GM18867 (cell line): ENCODE measurements around the gene THYN1.

ENCODE experiments used
- ATAC-seq: cut with Tn5 transposase; IDR thresholded peaks from one replicate; pipeline ENCODE4 v1.9.1; 2021; ENCODE audit warnings: mild to moderate bottlenecking, moderate library complexity; ENCODE audit not compliant: unreplicated experiment

THYN1 gene

GRCh38 chr11:134226806-134227325 is 26.3 kb downstream of the THYN1 start:
- no peak for ATAC-seq

DNA sequence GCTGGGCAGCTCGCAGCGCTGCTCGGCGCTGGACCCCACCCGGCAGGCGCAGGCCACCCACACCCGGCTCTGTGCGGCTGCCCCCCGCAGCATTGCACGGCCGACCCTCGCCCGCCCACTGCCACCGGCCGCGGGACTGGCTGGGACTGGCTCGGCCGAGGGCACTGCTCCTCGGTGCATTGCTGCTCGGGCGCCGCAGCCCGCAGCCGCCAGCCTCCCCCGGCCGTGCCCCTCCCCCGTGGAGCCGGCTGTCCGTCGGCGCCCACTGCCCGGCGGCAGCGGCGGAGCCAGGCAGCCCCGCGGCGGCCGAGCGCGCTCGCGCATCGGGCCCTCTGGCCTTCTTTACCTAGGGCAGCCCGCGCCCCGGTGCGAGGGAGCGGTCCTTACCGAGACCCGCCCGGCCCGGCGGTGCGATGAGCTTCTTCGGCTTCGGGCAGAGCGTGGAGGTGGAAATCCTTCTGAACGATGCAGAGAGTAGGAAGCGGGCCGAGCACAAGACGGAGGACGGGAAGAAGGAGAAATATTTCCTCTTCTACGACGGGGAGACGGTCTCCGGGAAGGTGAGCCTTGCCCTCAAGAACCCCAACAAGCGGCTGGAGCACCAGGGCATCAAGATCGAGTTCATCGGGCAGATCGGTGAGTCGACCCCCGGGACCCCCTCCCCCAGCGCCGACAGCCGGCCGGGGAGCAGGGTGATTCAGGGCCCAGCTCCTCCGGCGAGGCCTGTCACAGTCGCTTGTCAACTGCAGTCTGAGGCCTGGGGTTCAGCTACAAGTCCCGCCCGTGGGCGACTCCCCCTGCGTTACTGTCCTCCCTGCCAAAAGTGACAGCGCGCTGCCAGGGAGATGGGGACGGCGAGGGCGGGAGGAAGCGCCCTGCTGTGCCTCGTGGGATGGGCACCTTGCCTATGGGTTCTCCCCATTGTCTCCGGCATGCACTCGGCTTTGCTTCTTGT is 28.2 kb downstream of the THYN1 start:
- peak; percentile 25 for ATAC-seq

- peak; percentile 79 for ATAC-seq
Observed at GRCh38 chr11:134223836-134224709, 29.1 kb downstream of the THYN1 start, which contains the start of the genes NCAPD3 and VPS26B. NCAPD3 (minus strand) TSS chr11:134223967; CDS start chr11:134223926, 41 bp downstream. VPS26B (plus strand) TSS chr11:134224671; CDS start chr11:134225123, 452 bp downstream.

DNA sequence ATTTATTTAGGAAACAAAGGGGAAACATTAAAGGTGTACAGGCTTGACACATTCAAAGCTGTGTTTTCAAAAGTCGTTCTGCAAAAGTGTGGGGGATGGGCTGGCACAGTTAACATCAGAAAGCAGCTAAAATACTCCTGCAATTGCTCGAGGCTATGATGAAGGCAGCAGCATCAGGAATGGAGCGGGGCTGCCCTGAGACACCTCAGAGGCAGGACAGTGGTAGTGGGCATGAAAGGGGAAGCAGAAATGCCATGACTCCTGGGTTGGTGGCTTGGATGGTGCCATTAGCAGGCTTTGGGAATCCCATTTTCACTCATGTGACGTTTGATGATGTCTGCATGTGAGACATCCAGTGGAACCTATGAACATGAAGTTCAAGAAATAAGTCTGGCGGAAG is 30.0 kb downstream of the THYN1 start:
- ATAC-seq, result no peak

DNA sequence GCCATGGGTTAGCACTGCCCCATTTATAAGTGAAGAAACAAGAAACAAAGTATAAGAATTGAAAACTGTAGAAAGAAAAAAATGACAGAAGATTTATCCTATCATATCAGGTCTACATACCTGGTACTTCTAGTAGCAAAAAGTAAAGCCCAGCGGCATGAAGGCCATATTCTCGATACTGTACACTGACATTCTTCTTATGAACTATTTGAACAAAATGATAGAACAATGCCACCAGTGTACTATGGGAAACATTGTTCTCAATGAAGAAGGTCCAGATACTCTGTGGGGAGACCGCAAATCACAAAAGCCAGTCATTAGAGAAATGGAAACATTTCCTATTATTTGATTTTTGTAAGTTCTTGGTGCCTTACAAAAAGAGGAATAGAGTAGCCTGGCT is 36.3 kb downstream of the THYN1 start:
- ATAC-seq, result no peak

DNA sequence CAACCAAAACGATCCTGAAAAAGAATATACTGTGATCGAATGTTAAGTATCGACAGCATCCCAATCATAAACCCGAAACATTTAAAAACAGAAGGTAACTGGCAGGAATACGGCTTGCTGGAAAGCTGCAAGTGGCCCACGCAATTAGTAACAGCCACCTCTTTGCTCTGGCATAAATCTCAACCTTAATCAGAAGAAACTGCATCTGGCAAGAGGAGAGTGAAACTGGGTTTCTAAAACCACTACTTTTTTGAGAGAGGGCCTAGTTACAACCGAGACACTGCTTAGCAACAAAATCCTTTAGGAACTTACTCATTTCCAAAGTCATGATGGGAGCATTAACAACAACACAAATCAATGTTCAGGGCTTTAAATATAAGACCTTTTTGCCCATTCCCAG is 37.3 kb downstream of the THYN1 start:
- no peak for ATAC-seq

DNA sequence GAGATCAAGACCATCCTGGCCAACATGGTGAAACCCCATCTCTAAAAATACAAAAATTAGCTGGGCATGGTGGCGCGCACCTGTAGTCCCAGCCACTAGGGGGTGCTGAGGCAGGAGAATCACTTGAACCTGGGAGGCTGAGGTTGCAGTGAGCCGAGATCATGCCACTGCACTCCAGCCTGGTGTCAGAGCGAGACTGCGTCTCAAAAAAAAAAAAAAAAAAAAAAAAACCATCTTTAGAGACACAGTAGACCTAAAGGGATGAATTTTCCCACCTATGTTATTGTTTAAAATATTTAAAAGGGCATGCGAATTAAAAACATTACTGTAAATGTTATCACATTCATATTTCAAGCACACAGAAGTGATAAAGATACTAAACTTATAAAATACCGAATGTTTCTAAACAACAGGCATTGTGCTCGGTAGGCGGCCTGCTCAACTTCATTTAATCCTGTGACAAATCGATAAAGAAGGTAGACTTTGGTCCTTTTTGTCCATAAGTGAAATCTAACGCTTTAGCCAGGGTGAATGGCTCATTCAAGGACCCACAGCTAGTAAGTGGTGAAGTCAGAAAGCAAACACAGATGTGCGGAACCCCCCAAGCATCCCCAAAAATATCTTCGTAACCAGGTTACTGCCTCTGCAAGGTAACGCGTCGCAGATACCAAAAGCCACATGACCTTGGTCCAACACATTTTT is 45.5 kb downstream of the THYN1 start:
- no peak for ATAC-seq

GRCh38 chr11:134206185-134206584 is 47.0 kb downstream of the THYN1 start:
- ATAC-seq, result no peak

DNA sequence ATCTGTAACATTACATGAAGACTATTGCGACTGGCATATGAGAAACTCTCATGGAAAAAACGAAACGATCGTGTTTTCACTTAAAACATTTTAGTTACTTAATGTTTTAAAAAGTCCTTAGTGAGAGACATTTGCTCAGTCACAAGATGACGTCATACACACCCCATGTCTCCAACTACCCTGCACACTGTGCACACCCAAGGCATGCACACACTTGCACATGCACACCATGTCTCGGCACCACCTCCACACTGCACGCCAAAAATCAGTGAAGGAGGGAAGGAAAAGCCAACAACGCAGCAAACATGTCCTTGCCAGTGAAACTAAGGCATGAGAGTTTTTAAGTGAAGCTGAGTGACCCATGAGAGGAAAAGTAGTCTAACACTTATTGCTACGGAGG is 47.4 kb downstream of the THYN1 start:
- ATAC-seq, result no peak

GRCh38 chr11:134202661-134203060 is 50.5 kb downstream of the THYN1 start:
- ATAC-seq, result no peak

- ATAC-seq, result no peak
Observed at GRCh38 chr11:134200688-134201087, 52.5 kb downstream of the THYN1 start.

DNA sequence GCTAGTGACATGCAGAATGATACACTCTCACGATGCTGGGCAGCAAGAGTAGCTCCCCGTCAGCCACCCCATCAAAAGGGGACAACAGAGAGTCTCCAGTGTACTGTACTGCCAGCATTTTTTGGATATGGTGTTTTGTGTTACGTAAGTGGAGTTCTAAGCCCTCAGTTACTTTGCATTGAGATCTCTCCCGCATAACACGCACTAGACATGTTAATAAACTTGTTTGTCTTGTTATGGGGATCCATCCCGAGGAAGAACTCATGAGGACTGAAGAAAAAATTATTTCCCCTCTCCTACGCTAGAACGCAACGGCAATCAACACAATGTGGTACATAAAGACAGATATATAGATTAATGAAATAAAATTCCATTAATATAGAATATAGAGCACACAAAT is 53.6 kb downstream of the THYN1 start:
- ATAC-seq, result no peak
